ENCODE data around the gene GLB1L3.
"Not testable (repeated sequence)": the region's sequence is repeated elsewhere in the genome, so short reads cannot be mapped to it uniquely, and the experiment has no call there.

The GLB1L3 gene

GRCh38 chr11:134313379-134313778, 37.2 kb downstream of the GLB1L3 start:
- H3K9me3 Mint-ChIP-seq = peaks cover 5% of the 10 kb centered on the region
- no peaks in the 10 kb centered on the region for H3K27me3 Mint-ChIP-seq
- peaks cover 2% of the 10 kb centered on the region for H3K36me3 Mint-ChIP-seq
- H3K4me3 Mint-ChIP-seq = no peak overlapping the region
- H3K4me1 Mint-ChIP-seq = no peaks in the 10 kb centered on the region
- no peak overlapping the region for H3K27ac Mint-ChIP-seq

DNA sequence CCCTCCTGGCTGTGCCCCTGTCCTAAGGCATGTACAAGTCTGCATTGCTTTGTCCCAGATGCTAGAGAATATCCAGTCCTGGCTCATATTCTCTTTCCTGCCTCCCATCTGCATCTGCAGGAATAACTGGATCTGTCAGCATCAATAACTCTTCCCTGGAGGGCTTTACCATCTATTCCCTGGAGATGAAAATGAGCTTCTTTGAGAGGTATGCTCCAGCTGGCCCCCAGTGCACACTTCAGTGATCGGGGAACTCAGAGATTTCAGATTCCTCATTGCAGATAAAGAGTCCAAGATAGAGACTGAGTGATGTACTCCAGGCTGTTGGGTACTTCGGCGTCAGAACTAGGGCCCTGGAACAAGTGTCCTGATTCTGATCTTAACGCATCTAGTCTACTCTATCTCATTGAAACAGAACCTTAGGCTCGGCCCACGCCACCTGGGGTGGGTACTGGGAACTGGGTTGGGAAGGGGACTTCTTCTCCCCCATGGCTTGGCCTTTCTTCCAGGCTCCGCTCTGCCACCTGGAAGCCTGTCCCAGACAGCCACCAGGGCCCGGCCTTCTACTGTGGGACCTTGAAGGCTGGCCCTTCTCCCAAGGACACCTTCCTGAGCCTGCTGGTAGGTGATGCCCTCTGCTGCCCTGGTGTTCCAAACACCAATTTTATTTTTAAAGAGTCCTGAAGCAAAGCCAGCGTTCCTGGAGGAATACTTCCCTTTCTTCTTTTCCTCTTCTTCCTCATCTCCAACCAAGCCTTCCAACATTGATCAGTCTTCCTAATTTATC, 37.8 kb downstream of the GLB1L3 start:
- Mint-ChIP-seq H3K4me1 (no peaks in the 10 kb centered on the region), H3K9me3 (peaks cover 5% of the 10 kb centered on the region), H3K4me3 (no peak overlapping the region)

GRCh38 chr11:134317103-134317502, 40.9 kb downstream of the GLB1L3 start:
- H3K4me1 Mint-ChIP-seq = no peaks in the 10 kb centered on the region
- no peak overlapping the region for H3K27ac Mint-ChIP-seq
- H3K9me3 Mint-ChIP-seq = peaks cover 26% of the 10 kb centered on the region
- peaks cover 17% of the 10 kb centered on the region for H3K36me3 Mint-ChIP-seq
- peaks cover 2% of the 10 kb centered on the region for H3K27me3 Mint-ChIP-seq
- no peak overlapping the region for H3K4me3 Mint-ChIP-seq

More for the DNA sequence above, 37.8 kb downstream of the GLB1L3 start:
- peaks cover 6% of the 10 kb centered on the region for H3K36me3 Mint-ChIP-seq
- no peak overlapping the region for H3K27ac Mint-ChIP-seq
- H3K27me3 Mint-ChIP-seq = no peaks in the 10 kb centered on the region

DNA sequence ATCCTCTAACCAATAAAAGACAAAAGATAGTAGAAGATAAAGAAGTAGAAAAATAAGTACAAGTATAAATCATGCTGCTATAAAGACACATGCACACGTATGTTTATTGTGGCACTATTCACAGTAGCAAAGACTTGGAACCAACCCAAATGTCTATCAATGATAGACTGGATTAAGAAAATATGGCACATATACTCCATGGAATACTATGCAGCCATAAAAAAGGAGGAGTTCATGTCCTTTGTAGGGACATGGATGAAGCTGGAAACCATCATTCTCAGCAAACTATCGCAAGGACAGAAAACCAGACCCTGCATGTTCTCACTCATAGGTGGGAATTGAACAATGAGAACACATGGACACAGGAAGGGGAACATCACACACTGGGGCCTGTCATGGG, 45.2 kb downstream of the GLB1L3 start:
- not testable (repeated sequence) for H3K27me3 Mint-ChIP-seq, H3K4me3 Mint-ChIP-seq, H3K4me1 Mint-ChIP-seq, H3K27ac Mint-ChIP-seq
- H3K9me3 Mint-ChIP-seq = peaks cover 26% of the 10 kb centered on the region
- peaks cover 17% of the 10 kb centered on the region for H3K36me3 Mint-ChIP-seq

- H3K4me1 Mint-ChIP-seq = no peaks in the 10 kb centered on the region
- no peak overlapping the region for H3K27ac Mint-ChIP-seq
- peaks cover 16% of the 10 kb centered on the region for H3K36me3 Mint-ChIP-seq
- H3K27me3 Mint-ChIP-seq = peaks cover 2% of the 10 kb centered on the region
- H3K4me3 Mint-ChIP-seq = no peak overlapping the region
- peaks cover 26% of the 10 kb centered on the region for H3K9me3 Mint-ChIP-seq
Observed at GRCh38 chr11:134322553-134322952, 46.4 kb downstream of the GLB1L3 start.

DNA sequence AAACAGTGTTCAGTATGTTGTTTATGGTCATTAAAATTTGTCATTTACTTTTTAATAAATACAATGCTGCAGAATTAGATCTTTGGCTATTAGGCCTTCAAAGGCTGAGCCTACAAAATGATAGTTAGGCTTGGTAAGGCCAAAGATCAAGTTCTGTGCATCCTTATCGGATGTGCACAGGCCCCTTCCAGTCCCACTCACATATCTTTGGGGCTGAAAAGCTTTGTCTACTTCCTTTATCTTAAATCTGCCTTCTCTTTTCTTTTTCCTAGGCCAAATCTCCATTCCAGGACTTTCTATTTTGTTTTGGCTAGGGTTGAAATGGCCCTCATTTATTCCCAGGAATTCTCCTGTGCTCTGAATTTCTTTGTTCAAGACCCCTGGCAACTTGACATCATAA, 52.3 kb downstream of the GLB1L3 start:
- H3K36me3 Mint-ChIP-seq = no peaks in the 10 kb centered on the region
- H3K9me3 Mint-ChIP-seq = no peaks in the 10 kb centered on the region
- H3K4me1 Mint-ChIP-seq = peaks cover 15% of the 10 kb centered on the region
- H3K27ac Mint-ChIP-seq = no peak overlapping the region
- H3K27me3 Mint-ChIP-seq = peaks cover 2% of the 10 kb centered on the region
- H3K4me3 Mint-ChIP-seq = no peak overlapping the region

DNA sequence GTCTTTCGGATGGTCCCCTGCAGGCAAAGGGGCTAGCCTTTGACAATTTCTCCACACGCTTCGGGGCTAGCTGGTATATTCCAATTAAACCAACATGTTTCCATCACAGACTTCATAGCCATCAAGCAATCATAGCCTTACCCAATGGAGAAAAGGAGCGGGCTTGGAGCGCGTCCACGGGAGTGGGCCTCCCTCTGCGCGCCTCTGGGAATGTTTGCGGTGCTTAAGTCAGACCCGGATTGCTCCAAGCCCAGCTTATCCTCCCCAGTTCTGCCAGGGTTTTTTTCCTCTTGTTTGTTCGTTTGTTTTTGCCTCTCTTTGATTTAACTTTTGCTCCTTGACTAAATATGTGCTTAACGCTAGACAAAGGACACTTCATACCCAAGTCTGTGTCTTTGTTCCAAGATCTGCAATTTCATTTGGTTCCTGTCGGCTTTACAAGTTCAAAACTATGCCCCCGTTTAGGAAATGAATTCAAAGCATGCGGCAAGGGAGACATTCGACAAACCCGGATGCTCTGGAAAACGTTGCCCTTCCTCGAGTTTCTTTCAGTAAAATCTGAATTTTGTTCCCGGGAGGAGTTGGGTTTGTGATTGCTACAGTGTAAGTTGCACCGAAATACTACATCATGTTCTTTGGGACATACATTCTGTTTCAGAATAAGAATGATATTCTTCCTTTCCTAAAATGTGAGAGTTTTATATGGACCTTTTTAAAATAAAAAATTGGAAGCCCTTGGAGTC, 54.6 kb downstream of the GLB1L3 start:
- no peaks in the 10 kb centered on the region for H3K9me3 Mint-ChIP-seq
- no peaks in the 10 kb centered on the region for H3K36me3 Mint-ChIP-seq
- H3K4me1 Mint-ChIP-seq = peaks cover 15% of the 10 kb centered on the region
- peaks cover 2% of the 10 kb centered on the region for H3K27me3 Mint-ChIP-seq
- peak overlapping the region; percentile 89 for H3K4me3 Mint-ChIP-seq
- no peak overlapping the region for H3K27ac Mint-ChIP-seq

- Mint-ChIP-seq H3K27me3 (peaks cover 2% of the 10 kb centered on the region), H3K4me3 (peak within 1 kb of the TSS; percentile 91), H3K27ac (no peak within 1 kb of the TSS), H3K4me1 (peaks cover 15% of the 10 kb centered on the region), H3K36me3 (no peaks in the 10 kb centered on the region), H3K9me3 (no peaks in the 10 kb centered on the region)
Observed at GRCh38 chr11:134331354-134332188, 55.4 kb downstream of the GLB1L3 start, which contains the start of gene GLB1L2. TSS of gene GLB1L2 (plus strand) at chr11:134331988. CDS start at chr11:134332062, 74 bp downstream.

- H3K27me3 Mint-ChIP-seq = peaks cover 2% of the 10 kb centered on the region
- H3K4me1 Mint-ChIP-seq = peaks cover 15% of the 10 kb centered on the region
- no peak overlapping the region for H3K27ac Mint-ChIP-seq
- no peaks in the 10 kb centered on the region for H3K9me3 Mint-ChIP-seq
- no peaks in the 10 kb centered on the region for H3K36me3 Mint-ChIP-seq
- H3K4me3 Mint-ChIP-seq = peak overlapping the region; percentile 91
Observed at GRCh38 chr11:134332189-134332631, 56.0 kb downstream of the GLB1L3 start.

DNA sequence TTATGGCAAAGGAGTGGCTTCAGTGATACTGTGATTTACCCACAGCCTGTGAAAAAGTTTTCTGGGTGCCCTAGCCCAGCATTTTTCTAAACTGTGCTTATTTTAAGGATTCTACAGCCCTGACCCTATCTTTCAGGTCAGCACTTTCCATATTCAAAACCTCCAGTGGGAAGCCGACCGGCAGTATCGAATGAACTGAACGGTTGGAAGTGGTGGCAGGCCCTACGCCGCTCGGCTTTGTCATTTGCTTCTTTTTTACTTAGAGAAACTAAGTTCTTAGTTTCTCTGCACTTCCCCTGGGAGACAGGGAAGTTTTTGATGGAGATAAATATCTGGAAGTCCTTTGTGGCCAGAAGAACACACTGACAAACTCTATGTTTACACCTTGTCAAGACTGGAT, 56.6 kb downstream of the GLB1L3 start:
- Mint-ChIP-seq H3K27me3 (peaks cover 2% of the 10 kb centered on the region), H3K4me3 (peak overlapping the region; percentile 91), H3K4me1 (peaks cover 15% of the 10 kb centered on the region), H3K9me3 (no peaks in the 10 kb centered on the region), H3K27ac (no peak overlapping the region), H3K36me3 (no peaks in the 10 kb centered on the region)

GRCh38 chr11:134333312-134333711, 57.1 kb downstream of the GLB1L3 start:
- H3K36me3 Mint-ChIP-seq = no peaks in the 10 kb centered on the region
- peaks cover 2% of the 10 kb centered on the region for H3K27me3 Mint-ChIP-seq
- H3K4me3 Mint-ChIP-seq = peak overlapping the region; percentile 91
- no peak overlapping the region for H3K27ac Mint-ChIP-seq
- H3K4me1 Mint-ChIP-seq = peaks cover 15% of the 10 kb centered on the region
- H3K9me3 Mint-ChIP-seq = no peaks in the 10 kb centered on the region

DNA sequence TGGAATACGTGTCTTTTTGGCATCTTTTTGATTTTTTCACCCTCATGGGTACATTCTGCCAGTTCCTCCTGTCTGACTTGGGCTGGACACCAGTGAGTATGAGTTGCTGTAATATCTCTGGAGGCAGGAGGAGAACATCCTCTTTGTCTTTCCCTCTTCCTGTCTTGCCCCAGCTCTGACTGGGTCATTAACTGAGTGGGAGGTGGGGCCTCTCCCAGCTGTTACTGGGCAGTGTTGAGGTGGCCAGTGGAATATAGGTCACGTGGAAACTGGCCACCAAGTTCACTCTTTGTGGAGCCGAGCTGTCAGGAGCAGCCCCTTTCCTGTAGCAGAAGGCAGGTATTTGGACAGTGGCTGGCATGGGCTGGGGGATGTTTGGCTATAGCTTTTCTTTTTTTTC, 57.8 kb downstream of the GLB1L3 start:
- Mint-ChIP-seq H3K27me3 (peaks cover 2% of the 10 kb centered on the region), H3K27ac (no peak overlapping the region), H3K36me3 (no peaks in the 10 kb centered on the region), H3K4me3 (peak overlapping the region; percentile 30), H3K9me3 (no peaks in the 10 kb centered on the region), H3K4me1 (peaks cover 15% of the 10 kb centered on the region)

GRCh38 chr11:134334796-134335571, 58.8 kb downstream of the GLB1L3 start:
- Mint-ChIP-seq H3K9me3 (no peaks in the 10 kb centered on the region), H3K4me3 (no peak overlapping the region), H3K27me3 (peaks cover 2% of the 10 kb centered on the region), H3K27ac (peak overlapping the region; percentile 81), H3K4me1 (peaks cover 15% of the 10 kb centered on the region), H3K36me3 (no peaks in the 10 kb centered on the region)

DNA sequence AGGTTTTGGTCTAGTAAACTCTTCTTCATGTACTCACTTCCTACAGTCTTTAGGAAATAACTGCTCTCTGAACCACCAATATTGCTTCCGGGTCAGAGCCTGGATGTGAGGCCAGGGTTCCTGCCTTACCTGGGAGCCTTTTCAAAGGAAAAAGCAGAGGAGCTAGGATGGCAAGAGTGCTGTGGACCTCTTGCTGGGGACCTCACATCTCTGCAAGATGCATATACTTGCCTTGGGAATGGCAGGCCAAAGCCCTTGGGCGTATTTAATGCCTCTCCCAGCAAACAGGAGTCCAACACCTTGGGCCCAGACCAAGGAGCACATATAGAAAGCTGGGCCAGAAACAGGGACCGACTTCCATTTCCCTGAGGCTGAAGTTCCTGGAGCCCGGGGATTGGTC, 60.9 kb downstream of the GLB1L3 start:
- Mint-ChIP-seq H3K9me3 (no peaks in the 10 kb centered on the region), H3K4me1 (peaks cover 6% of the 10 kb centered on the region)

DNA sequence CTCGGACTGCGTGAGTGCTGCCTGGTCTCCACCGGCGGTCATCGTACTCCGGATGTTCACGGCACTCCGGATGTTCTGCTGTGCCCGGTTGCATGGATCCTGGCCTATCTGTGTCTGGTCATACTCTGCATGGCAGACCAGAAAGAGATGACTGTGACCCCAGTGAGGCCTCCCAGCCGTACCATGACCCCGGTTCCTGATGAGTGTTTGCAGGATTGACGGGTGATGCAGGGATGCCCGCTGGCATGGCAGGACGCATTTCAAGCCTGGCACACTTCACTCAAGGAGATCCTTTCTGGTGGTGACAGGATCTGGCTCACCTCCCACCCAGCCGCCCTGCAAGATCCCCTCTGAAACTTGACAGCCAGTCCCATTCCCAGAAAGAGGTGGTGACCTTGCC, 61.9 kb downstream of the GLB1L3 start:
- H3K36me3 Mint-ChIP-seq = no peaks in the 10 kb centered on the region
- no peak overlapping the region for H3K27ac Mint-ChIP-seq
- H3K27me3 Mint-ChIP-seq = no peaks in the 10 kb centered on the region
- H3K4me1 Mint-ChIP-seq = peaks cover under 1% of the 10 kb centered on the region
- no peaks in the 10 kb centered on the region for H3K9me3 Mint-ChIP-seq
- no peak overlapping the region for H3K4me3 Mint-ChIP-seq

More for the DNA sequence above, 60.9 kb downstream of the GLB1L3 start:
- Mint-ChIP-seq H3K27ac (no peak overlapping the region), H3K36me3 (no peaks in the 10 kb centered on the region), H3K27me3 (peaks cover 2% of the 10 kb centered on the region), H3K4me3 (no peak overlapping the region)

All from activated naive CD4-positive, alpha-beta T cell treated with anti-CD3 and anti-CD28 coated beads, Interleukin-2, amount 50 U/mL, for 24 hours (primary cell).